ENCODE results near the gene CTNNBIP1.

CTNNBIP1 gene

DNA sequence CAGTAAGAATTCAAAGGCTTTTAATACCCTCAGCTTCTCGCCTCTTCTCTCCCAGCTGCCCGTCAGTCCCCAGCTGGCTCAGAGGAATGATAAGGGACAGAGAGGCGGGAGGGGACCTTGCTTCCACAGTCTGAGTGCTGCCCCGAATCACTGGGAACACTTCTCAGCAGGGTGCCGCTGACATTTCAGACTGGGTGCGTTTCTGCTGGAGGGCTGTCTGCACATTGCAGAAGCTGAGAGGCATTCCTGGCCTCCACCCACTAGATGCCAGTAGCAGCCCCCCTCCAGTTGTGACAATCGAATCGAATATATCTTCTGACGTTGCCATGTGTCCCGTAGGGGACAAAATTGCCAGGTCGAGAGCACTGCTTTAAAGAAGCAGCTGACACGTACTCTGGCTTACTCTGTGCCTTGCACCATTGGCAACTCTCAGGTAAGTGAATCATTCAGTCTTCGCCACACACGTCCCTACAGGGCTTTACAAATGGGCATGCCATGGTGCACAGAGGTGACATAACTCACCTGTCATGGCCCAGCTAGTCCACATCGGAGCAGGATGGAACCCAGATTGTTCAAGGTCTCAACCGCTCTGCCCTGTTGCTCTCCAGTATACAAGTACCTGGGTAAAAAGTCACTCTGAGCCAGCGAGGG lies 23.9 kb downstream of the CTNNBIP1 start:
- Histone ChIP-seq H3K27ac (ENCODE audit: low read length) (no peak overlapping the region), H3K9me3 (ENCODE audit: insufficient read depth, low read depth, low read length) (no peaks in the 10 kb centered on the region), H3K27me3 (ENCODE audit: insufficient read depth, low read length) (no peaks in the 10 kb centered on the region), H3K9ac (ENCODE audit: low read depth, low read length) (no peak overlapping the region), H3K4me1 (ENCODE audit: insufficient read depth, low read length) (peaks cover 14% of the 10 kb centered on the region; the same call in 1 of the 2 replicates), H3K4me3 (ENCODE audit: low read length) (no peak overlapping the region), H3K36me3 (ENCODE audit: insufficient read depth, low read depth, low read length) (no peaks in the 10 kb centered on the region)

GRCh38 chr1:9884805-9885204 lies 25.3 kb downstream of the CTNNBIP1 start:
- Histone ChIP-seq H3K9ac (ENCODE audit: low read depth, low read length) (no peak overlapping the region), H3K9me3 (ENCODE audit: insufficient read depth, low read depth, low read length) (no peaks in the 10 kb centered on the region), H3K4me1 (ENCODE audit: insufficient read depth, low read length) (peaks cover 2% of the 10 kb centered on the region; the same call in 1 of the 2 replicates), H3K27me3 (ENCODE audit: insufficient read depth, low read length) (no peaks in the 10 kb centered on the region), H3K4me3 (ENCODE audit: low read length) (no peak overlapping the region), H3K36me3 (ENCODE audit: insufficient read depth, low read depth, low read length) (no peaks in the 10 kb centered on the region), H3K27ac (ENCODE audit: low read length) (no peak overlapping the region)

DNA sequence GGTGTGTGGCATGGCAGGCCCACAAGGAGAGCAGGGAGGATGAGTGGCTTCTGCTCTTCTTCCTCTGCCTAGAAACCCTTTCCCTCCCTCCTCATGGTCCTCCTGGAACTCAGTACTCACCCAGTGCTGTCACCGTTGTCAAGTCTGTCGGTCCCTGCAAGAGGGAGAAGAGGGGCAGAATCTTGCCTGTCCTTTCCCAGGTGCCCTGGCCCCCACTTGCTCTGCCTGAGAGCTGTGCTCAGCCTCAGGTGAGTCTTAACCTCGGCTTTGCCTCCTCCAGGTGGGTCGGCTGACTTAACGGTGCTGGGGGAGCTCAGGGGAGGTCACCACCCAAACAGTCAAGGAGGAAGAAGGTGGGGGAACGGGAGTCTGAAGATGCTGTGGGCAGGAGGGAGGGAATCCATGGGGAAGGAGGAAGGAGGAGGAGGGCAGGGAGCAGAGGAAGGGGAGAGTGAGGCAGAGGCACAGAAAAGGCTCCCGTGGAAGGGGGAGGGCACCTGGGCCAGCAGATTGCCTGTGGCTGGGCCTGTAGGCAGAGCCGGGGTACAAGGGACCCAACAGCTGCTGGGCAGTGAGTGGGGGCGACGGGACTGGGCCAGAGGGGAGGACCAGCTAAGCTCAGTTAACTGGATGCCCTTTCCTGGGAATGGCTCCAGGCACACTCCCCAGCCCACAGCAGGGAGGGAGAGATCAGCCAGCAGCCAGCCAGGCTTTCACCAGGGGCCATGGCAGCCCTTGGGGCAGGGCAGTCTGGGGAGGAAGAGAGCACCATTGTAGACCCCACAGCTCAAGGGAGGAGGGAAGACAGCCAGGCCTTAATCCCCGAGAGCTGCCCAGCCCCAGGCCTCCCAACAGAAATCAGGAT lies 26.3 kb downstream of the CTNNBIP1 start:
- Histone ChIP-seq H3K36me3 (ENCODE audit: insufficient read depth, low read depth, low read length) (no peaks in the 10 kb centered on the region), H3K9me3 (ENCODE audit: insufficient read depth, low read depth, low read length) (no peaks in the 10 kb centered on the region), H3K4me1 (ENCODE audit: insufficient read depth, low read length) (no peaks in the 10 kb centered on the region), H3K4me3 (ENCODE audit: low read length) (no peak overlapping the region), H3K9ac (ENCODE audit: low read depth, low read length) (no peak overlapping the region), H3K27ac (ENCODE audit: low read length) (no peak overlapping the region), H3K27me3 (ENCODE audit: insufficient read depth, low read length) (no peaks in the 10 kb centered on the region)

DNA sequence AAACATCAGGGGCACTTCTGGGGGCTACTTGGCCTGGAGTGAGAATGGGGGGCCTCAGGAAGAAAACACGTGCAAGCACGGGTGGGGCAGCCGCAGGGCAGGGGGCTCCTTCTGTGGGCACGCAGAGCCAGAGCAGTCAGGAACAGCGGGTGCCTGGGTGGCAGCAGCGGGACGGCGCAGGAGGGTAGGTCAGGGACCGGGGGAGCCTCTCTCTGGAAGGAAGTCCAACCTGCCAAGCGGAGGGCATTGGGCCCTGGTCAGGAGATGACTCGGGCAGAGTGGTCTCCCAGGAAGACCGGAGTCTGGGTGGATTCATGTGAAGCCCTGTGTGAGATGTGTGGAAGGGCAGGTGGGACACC lies 27.1 kb downstream of the CTNNBIP1 start:
- Histone ChIP-seq H3K4me3 (ENCODE audit: low read length) (no peak overlapping the region), H3K9ac (ENCODE audit: low read depth, low read length) (no peak overlapping the region), H3K27ac (ENCODE audit: low read length) (no peak overlapping the region), H3K27me3 (ENCODE audit: insufficient read depth, low read length) (no peaks in the 10 kb centered on the region), H3K4me1 (ENCODE audit: insufficient read depth, low read length) (no peaks in the 10 kb centered on the region), H3K36me3 (ENCODE audit: insufficient read depth, low read depth, low read length) (no peaks in the 10 kb centered on the region), H3K9me3 (ENCODE audit: insufficient read depth, low read depth, low read length) (no peaks in the 10 kb centered on the region)

DNA sequence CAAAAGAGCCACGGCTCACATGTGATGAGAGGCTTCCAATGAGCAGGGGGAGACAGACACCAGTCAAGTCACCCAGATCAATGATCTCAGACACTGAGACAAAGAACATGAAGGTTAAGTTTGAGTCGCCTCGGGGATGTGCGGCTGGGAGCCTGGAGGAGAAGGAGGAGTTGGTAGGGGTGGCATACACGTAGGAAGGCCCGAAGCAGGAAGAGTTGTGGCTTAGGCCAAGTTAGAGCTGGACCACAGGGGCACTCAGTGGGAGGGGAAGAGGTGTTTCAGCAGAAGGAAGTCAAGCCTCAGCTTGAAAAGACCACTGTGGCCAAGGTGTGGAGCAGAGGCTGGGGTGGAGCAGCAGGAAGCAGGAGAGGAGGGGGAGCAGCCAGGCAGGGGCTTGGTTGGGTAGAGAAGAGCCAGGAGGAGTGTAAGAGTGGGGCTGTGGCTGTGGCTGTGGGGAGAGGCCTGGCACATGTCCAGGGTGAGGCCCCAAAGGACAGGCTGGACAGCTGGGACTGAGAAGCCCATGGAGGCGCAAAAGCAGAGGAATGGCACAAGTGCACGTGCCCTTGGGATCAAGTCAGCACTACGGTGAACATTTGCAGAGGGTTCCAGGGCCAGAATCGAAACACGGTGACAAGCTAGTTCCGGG lies 27.6 kb downstream of the CTNNBIP1 start:
- H3K9me3 ChIP-seq (ENCODE audit: insufficient read depth, low read depth, low read length) = no peaks in the 10 kb centered on the region
- no peak overlapping the region for H3K4me3 ChIP-seq (ENCODE audit: low read length)
- H3K27ac ChIP-seq (ENCODE audit: low read length) = no peak overlapping the region
- no peaks in the 10 kb centered on the region for H3K36me3 ChIP-seq (ENCODE audit: insufficient read depth, low read depth, low read length)
- H3K27me3 ChIP-seq (ENCODE audit: insufficient read depth, low read length) = no peaks in the 10 kb centered on the region
- no peaks in the 10 kb centered on the region for H3K4me1 ChIP-seq (ENCODE audit: insufficient read depth, low read length)
- H3K9ac ChIP-seq (ENCODE audit: low read depth, low read length) = no peak overlapping the region

GRCh38 chr1:9881838-9882249 lies 28.2 kb downstream of the CTNNBIP1 start:
- Histone ChIP-seq H3K36me3 (ENCODE audit: insufficient read depth, low read depth, low read length) (no peaks in the 10 kb centered on the region), H3K4me1 (ENCODE audit: insufficient read depth, low read length) (no peaks in the 10 kb centered on the region), H3K9me3 (ENCODE audit: insufficient read depth, low read depth, low read length) (no peaks in the 10 kb centered on the region), H3K27ac (ENCODE audit: low read length) (no peak overlapping the region), H3K9ac (ENCODE audit: low read depth, low read length) (no peak overlapping the region), H3K4me3 (ENCODE audit: low read length) (no peak overlapping the region), H3K27me3 (ENCODE audit: insufficient read depth, low read length) (no peaks in the 10 kb centered on the region)

GRCh38 chr1:9878404-9878803 lies 31.7 kb downstream of the CTNNBIP1 start:
- H3K9ac ChIP-seq (ENCODE audit: low read depth, low read length) = no peak overlapping the region
- H3K27me3 ChIP-seq (ENCODE audit: insufficient read depth, low read length) = no peaks in the 10 kb centered on the region
- H3K4me1 ChIP-seq (ENCODE audit: insufficient read depth, low read length) = peaks cover 6% of the 10 kb centered on the region
- no peaks in the 10 kb centered on the region for H3K36me3 ChIP-seq (ENCODE audit: insufficient read depth, low read depth, low read length)
- no peak overlapping the region for H3K4me3 ChIP-seq (ENCODE audit: low read length)
- H3K9me3 ChIP-seq (ENCODE audit: insufficient read depth, low read depth, low read length) = no peaks in the 10 kb centered on the region
- no peak overlapping the region for H3K27ac ChIP-seq (ENCODE audit: low read length)

GRCh38 chr1:9877962-9878361 lies 32.1 kb downstream of the CTNNBIP1 start:
- no peak overlapping the region for H3K9ac ChIP-seq (ENCODE audit: low read depth, low read length)
- H3K9me3 ChIP-seq (ENCODE audit: insufficient read depth, low read depth, low read length) = no peaks in the 10 kb centered on the region
- no peak overlapping the region for H3K27ac ChIP-seq (ENCODE audit: low read length)

DNA sequence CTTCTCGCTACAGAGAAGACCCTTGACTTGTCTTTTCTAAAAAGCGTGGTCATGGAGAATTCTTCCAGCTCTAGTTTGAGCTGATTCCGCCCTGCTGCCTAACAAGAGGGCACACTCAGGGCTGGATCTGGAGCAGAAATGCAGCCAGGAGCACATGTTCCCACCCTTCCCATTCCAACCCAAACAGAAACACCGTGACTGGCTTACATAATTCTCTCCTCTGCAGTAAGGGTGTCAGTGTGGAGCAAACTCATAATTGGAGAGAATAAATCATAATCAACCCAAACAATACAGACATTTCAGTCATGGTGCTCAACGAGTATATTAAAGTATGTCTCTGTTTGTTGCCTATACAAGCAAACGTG lies 34.5 kb downstream of the CTNNBIP1 start:
- no peaks in the 10 kb centered on the region for H3K9me3 ChIP-seq (ENCODE audit: insufficient read depth, low read depth, low read length)
- H3K9ac ChIP-seq (ENCODE audit: low read depth, low read length) = peak overlapping the region; percentile 35; the same call in 1 of the 2 replicates
- 0 out of 2 replicates have a peak, but pooled peaks cover 2% of the 10 kb centered on the region for H3K36me3 ChIP-seq (ENCODE audit: insufficient read depth, low read depth, low read length)
- peak overlapping the region; percentile 48; the same call in 1 of the 2 replicates for H3K4me3 ChIP-seq (ENCODE audit: low read length)
- H3K27me3 ChIP-seq (ENCODE audit: insufficient read depth, low read length) = no peaks in the 10 kb centered on the region
- H3K4me1 ChIP-seq (ENCODE audit: insufficient read depth, low read length) = peaks cover 6% of the 10 kb centered on the region
- no peak overlapping the region for H3K27ac ChIP-seq (ENCODE audit: low read length)

More at GRCh38 chr1:9877962-9878361, 32.1 kb downstream of the CTNNBIP1 start:
- Histone ChIP-seq H3K36me3 (ENCODE audit: insufficient read depth, low read depth, low read length) (no peaks in the 10 kb centered on the region), H3K27me3 (ENCODE audit: insufficient read depth, low read length) (no peaks in the 10 kb centered on the region), H3K4me1 (ENCODE audit: insufficient read depth, low read length) (peaks cover 6% of the 10 kb centered on the region), H3K4me3 (ENCODE audit: low read length) (no peak overlapping the region)

GRCh38 chr1:9874959-9875635 lies 35.0 kb downstream of the CTNNBIP1 start:
- H3K27ac ChIP-seq (ENCODE audit: low read length) = no peak overlapping the region
- H3K36me3 ChIP-seq (ENCODE audit: insufficient read depth, low read depth, low read length) = 0 out of 2 replicates have a peak, but pooled peaks cover 7% of the 10 kb centered on the region
- H3K4me3 ChIP-seq (ENCODE audit: low read length) = peak overlapping the region; percentile 48; the same call in 1 of the 2 replicates
- peaks cover 6% of the 10 kb centered on the region for H3K4me1 ChIP-seq (ENCODE audit: insufficient read depth, low read length)
- no peaks in the 10 kb centered on the region for H3K27me3 ChIP-seq (ENCODE audit: insufficient read depth, low read length)
- peak overlapping the region; percentile 35; the same call in 1 of the 2 replicates for H3K9ac ChIP-seq (ENCODE audit: low read depth, low read length)
- H3K9me3 ChIP-seq (ENCODE audit: insufficient read depth, low read depth, low read length) = no peaks in the 10 kb centered on the region

GRCh38 chr1:9874412-9874811 lies 35.7 kb downstream of the CTNNBIP1 start:
- H3K9ac ChIP-seq (ENCODE audit: low read depth, low read length) = no peak overlapping the region
- H3K27ac ChIP-seq (ENCODE audit: low read length) = no peak overlapping the region
- H3K4me3 ChIP-seq (ENCODE audit: low read length) = no peak overlapping the region

More at GRCh38 chr1:9874412-9874811, 35.7 kb downstream of the CTNNBIP1 start:
- H3K4me1 ChIP-seq (ENCODE audit: insufficient read depth, low read length) = peaks cover 6% of the 10 kb centered on the region
- no peaks in the 10 kb centered on the region for H3K27me3 ChIP-seq (ENCODE audit: insufficient read depth, low read length)
- no peaks in the 10 kb centered on the region for H3K9me3 ChIP-seq (ENCODE audit: insufficient read depth, low read depth, low read length)
- H3K36me3 ChIP-seq (ENCODE audit: insufficient read depth, low read depth, low read length) = peaks cover 12% of the 10 kb centered on the region; the same call in 1 of the 2 replicates
